NCI-H2107 treated with DMSO at 0.1 percent for 48 hours (cell line): ENCODE data around the gene IL1R1.
"Not testable (repeated sequence)": the region's sequence is repeated elsewhere in the genome, so short reads cannot be mapped to it uniquely, and the experiment has no call there.

Source experiments
- DNase-seq: peaks from one replicate; lab custom pipeline; 2025; ENCODE audit not compliant: unreplicated experiment; lab: John Stamatoyannopoulos, UW

The IL1R1 gene

DNA sequence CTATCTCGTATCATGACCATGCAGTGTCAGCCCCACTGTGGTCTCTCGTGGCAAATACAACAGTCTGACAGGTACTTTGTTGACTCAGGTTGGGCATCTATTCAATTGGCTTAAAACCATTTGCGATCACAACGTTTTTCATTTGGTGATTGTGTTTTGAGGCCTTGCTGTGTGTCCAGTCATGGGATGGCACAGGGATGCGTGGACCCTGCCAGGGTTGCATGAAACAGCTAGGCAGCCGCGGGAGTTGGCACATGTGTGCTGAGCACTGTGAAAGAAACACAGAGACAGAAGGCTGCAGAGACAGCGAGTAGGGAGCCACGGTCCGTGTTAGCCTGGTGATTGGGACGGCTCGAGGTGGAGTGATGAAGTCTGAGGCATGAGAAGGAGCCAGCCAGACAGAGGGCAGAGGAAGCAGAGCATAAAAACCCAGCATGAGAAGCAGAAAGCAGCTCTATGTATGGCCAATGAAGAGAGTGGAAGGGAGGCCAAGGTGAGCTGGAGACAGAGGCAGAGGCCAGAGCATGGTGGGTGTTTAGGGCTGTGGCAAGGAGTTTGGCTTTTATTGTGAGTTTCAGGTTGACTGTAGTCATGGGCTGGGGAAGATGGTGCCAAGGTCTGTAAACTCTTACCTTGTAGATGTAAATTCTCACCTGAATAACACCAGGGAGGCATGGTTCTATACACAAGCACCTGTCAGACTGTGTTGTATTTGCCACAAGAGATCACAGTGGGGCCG is 31.8 kb upstream of the IL1R1 start:
- DNase-seq: no peak

DNA sequence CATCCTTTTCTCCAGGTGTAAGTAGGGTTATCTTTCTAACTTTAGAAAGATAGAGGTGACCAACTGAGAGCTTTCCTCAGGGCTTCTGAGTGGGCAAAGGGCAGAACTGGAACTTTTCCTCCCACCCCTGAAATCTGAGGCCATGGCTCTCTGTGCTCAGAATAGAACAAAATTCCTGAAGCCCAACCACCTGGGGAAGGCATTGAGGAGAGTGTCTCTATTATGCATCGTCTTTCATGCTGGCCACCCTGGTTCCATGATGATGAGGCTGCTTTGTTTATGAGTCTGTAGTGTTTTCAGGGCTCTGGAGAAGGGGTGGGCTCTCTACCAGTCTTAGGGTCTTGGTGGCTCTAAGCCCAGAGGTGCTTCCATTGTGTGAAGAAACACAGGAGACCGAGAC is 30.7 kb upstream of the IL1R1 start:
- no peak for DNase-seq

DNA sequence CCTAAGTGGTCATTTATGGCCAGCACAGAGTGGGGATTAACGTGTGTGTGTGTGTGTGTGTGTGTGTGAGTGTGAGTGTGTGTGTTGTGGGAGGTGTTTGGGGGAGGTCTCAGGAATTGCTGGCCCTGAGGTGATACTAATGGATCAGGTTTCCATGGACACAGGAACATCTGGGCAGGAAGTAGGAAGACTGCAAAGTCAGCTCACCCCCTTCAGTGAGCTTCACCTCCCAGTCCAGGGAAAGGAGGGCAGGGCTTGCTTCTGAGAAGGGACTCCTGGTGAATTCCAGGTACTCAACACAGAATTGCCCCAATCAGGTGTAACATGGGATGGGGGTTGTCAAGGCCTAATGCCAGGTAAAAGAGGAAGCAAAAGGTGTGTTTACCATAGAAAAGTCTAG is 30.3 kb upstream of the IL1R1 start:
- no peak for DNase-seq

DNA sequence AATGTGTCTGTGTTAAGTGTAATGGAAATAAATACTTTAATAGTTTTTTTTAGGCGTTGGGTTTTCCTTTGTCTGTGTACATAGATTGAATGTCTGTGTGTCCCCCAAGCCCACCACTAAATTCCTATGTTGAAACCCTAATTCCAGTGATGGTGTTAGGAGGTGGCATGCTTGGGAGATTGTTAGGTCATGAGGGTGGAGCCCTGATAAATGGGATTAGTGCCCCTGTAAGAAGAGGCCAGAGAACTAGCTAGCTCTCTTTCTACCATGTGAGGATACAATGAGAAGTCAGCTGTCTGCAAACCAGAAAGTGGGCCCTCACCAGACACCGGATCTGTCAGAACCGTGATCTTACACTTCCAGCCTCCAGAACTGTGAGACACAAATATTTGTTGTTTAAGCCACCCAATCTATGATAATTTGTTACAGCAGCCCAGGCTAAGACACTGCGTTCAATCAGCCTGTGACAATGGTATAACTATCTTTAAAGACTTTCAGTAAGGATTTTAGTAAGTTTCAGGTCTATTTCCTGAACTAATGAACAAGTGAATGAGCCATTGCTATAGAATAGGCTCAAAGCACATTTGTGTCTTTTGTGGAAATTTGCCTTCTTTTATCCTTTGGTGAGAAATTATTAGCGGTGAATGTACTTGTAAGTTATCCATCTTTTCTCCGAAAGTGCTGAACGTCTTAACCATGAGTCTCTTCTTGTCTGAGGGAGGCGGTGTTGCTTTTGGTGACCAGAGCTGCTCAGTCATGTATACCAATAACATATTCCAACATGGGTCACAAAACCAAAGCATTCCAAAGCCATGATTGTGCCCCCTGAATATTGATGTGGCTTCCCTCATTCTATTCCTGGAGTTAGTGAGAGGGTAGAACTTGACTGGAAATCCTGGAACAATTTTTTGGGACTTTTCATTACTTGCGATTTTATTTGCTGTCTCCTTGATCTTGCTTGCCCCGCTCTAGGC is 29.6 kb upstream of the IL1R1 start:
- DNase-seq: no peak

DNA sequence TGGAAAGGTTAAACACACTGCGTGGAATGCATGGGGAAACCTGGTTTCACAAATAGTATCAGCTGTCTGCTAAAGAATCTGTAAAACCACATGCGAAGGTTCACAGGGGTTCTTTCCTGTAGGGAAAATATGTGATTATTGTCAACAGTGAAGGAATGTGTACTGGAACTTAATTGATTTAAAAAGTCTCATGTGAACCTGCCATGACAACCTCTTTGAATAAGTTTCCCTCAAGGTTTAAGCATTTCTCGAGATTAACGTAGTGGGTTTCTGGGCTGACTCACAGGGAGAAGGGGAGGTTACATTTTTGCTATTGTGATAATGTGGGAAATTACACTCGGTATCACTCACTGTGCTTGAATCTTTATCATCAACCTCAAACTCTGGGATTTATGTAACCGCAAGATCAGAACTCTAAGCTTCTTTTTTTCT is 28.2 kb upstream of the IL1R1 start:
- no peak for DNase-seq

DNA sequence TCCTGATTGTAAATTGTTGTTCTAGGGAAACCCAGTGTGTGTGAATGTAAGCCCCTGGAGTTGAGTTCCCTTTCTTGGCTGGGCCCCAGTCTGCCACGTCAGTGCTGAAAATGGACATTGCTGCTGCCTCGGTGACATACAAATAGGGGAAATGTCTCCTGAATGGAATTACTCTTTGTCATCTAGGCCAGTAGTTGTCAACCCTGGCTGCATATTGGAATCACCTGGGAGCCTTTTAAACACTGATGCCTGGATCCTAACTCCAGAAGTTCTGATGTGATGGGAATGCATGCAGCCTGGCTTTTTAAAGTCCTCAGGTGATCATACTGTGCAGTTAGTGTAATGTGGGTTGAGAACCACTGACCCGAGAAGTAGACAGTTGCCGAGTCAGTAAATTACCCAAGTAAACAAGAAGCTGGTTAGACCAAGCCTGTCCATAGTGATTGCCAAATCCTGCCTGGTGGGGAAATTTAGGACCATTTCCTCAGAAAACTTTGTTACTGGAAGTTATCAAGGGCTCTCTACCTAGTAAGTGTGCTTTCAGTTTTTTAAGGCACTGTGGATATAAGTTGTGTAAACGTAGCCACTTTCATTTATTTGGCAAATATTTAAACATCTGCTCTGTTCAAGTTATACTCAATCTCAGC is 27.6 kb upstream of the IL1R1 start:
- no peak for DNase-seq

DNA sequence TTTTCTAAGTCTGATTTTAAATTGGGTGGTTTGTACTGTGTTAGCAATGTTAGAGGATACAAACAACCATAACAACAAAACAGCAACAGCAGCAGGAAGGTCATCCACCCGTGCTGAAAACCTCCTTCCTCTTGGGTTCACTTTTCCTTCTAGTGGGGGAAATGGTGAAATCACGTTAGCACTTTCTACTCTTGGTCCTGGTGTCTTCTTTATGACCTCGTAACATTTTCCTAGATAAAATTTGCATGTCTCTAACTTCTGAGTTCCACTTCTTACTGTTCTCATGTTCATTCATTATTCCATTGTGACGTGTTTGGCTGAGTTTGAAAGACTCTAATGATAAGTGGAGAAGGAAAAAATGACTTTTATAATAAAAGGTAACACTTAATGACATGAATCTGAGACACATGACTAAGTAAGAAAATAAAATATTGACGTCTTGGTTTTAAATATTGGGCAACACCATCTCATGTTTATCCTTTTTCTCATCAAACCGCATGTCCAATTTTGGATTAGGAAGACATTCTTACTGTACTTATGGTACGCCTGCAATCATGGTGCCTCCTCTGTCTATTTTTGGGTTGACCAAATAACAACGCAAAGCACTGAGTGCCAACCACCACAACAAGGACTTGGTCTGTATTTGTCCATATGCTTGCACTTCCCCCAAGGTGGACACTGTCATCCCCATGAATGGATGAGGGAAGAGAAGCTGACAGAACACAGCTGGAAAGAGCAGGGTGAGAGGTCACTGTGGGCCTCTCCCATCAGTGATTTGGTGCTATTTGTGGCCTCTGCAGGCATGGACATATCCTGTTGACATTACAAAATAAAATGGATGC is 25.7 kb upstream of the IL1R1 start:
- DNase-seq: no peak

DNA sequence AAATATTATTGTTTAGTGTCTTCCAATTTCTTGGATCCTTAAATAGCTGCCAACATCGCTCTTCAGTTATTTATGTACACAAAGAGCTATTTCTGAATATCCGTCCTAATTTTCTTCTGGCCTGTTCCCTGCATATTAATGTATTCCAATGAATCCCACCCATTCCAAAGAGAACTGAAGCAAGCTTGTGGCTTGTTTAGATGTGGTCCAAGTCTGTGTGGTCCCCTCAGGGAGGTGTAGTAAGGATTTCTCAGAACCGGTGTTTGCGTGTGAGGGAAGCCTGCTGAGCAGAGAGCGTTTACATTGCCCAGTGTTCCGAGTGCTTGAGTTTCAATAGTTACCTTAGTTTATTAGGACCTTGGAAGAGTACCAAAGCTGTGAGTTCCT is 25.1 kb upstream of the IL1R1 start:
- no peak for DNase-seq

DNA sequence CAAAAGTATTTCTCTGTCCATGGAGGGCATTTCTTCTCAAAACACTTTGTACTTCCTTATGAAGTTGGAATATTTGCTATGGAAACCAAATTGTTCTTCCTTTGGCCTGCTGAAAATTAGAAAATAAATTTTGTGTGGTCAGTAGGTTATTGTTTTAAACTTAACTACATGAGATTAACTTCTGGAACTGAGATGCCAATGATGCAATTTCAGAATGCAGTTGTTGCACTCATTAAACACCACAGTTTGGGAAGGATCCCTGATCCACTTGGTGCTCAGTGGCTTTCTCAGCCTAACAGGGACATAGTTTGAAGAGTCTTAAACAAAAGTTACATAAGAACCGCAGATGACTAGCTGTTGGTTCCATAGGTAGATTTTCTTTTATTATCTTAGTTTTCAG is 23.3 kb upstream of the IL1R1 start:
- DNase-seq: no peak

DNA sequence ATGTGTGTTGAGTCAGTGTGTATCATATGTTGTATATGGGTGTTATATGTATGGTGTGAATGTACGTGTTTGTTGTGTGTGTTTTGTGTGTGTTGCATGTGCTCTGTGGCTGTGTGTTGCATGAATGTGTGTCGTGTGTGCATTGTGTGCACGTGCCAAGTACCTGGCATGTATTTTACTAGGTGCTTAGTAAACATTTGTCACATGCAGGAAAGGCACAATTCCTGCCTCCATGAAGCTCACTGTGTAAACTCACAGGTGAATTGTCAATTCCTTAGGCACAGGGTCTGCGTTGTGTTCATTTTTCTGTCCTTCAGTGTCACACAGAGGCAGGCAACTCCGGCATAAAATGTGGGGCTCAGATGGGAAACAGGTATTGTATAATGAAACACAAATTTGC is 22.3 kb upstream of the IL1R1 start:
- no peak for DNase-seq

DNA sequence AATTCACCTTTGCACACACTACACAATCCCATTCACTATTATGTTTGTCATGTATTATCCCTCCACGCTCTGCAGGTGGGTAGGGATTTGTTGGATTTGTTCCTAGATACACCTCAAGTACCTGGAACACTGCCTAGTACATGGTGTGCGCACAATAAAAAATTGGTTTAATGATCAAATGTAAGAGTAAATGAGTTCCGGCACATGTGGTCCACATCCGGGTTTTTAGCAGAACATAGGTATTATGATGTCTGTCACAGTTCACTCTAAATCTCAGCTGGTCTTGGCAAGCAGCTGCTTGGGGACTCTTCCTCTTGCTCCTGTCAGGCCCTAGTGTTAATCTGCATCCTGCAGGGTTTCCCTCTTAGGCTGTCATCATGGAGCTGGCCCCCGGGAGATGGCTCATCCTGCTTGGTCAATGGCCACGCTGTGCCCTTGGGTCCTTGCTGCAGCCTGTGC is 21.8 kb upstream of the IL1R1 start:
- no peak for DNase-seq

DNA sequence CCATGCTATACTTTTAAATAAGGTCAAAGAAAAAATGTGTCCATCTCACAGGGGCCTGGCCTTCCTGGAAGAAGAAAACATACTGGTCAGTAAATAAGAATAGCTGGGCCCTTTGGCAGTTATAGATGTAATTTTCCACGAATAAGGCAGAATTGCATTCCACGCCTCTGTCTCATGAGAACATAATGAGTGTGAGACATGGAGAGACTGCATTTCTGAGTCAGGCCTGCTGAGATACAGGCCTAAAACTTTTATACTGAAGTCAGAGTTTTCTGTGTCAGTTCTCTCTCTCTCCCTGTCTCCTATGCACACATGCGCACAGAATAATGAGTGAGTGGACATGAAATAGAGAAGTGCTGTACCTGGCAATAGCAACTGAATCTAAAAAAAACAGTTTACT is 20.4 kb upstream of the IL1R1 start:
- no peak for DNase-seq

DNA sequence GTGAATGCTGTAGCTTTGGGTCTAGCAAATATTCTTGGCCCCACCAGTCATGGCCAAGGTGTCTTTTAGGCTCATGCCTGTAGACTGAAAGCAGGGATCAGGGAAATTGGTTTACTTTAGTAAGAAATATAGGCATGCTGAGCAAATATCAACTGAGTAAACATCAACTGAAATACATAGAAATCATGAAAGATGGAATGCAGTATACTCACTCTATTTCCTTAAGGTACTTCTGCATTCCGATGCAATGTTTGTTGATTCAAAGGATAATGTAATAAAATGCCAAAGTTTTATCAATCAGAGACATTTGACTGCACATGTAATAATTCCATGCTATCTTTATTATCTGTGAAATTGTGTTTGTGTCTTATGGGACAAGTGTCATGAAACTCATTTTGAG is 19.6 kb upstream of the IL1R1 start:
- DNase-seq: no peak

DNA sequence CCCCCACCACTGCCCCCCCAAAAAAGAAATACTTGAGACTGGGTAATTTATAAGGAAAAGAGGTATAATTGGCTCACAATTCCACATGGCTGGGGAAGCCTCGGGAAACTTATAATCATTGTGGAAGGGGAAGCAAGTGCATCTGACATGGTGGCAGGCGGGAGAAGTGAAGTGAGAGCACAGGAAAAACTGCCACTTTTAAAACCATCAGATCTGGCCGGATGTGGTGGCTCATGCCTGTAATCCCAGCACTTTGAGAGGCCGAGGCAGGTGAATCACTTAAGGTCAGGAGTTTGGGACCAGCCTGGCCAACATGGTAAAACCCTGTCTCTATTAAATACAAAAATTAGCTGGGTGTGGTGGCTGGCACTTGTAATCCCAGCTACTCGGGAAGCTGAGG is 18.1 kb upstream of the IL1R1 start:
- not testable (repeated sequence) for DNase-seq

DNA sequence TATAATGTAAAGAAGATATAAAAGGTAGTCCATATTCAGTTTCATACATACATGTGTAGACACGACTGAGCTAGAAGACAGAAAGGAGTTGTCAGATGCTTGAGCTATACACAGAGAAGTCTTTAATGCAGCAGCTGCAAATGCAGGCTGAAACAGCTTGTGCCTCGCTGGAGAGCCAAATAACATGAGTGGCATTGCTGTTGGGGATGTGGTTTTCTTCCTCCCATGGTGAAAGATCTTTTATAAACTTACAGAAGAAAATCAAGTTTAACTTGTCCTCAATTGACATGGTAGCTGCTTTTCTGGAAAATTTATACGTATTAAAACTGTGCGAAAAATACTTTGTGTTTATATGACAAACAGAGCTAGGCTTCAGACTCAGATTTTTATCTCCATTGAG is 16.4 kb upstream of the IL1R1 start:
- no peak for DNase-seq

DNA sequence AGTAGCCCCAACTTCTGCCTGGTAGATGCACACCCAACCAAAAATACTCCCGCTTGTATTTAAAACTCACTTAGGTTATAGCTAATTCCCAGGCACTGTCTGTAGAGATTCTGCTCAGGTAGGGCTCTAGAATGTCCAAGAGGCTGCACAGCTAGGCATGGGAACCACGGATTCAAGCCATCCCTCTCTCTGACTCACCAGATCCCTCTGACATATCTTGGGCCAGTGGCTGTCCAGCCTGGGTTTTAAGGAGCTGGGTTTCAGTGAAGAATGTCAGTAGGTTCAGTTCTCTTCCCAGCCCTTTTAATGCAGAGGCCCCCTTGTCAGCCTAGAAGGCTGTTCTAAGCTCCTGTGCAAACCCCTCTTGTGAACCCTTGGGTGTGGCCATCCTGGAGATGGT is 15.9 kb upstream of the IL1R1 start:
- DNase-seq: no peak

DNA sequence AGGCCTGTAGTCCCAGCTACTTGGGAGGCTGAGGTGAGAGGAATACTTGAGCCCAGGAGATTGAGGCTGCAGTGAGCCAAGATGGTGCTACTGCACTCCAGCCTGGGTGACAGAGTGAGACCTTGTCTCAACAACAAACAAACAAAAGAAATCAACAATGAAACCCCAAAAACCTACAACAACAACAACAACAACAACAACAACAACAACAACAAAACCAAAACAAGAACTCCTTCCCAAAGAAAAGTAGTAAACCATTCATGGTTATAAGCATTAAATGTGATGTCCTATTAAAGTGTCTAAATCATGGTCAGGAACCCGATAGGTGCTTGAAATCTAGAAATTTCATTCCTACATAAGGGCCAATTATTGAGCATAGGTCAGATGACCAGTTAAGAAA is 13.5 kb upstream of the IL1R1 start:
- no peak for DNase-seq

DNA sequence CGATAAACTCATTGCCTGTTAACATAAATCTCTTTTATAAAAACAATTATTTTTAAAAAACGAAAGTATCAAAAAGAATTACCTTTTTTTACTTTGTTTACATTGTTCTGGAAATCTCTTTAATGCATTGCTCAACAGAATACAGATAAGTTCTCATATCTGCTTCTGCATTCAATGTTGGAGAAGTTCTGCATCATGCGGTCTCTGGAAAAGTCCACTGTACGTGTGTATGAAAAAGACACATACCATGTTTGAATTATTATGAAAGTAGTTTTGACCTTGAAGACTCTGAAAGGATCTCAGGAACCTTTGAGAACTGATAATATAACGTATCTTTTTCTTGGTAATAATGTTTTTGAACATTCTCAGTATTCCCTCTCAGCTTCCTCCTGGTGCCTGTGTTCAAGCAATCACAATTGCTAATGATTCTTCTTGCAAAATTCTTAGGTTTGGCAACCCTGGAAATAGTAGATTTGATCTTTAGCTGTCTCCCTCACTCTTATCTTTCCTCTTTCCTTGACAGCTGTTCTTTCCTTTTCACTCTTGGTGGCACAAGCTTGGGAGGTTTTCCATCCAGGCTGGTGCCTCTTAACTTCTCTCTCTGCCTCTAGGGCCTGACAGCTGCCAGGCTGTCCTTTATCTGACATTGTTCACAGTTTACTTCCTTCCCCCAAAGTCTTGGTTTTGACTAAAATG is 12.4 kb upstream of the IL1R1 start:
- DNase-seq: no peak

DNA sequence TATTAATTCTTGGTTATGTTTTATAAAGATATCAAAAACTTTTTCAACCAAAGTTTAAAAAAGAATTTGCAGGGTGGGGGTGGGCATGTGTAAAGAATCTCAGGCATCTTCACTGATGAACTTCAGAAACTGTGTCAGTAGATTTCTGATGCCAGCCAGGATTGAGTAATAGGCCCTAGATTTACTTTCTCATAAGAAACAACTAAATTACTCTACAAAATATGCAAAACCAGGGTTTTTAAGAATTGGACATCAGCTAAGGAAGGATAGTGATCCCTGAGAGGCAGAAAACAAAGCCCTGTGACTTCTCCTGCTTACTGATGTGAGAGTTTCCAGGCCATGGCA is 11.9 kb upstream of the IL1R1 start:
- DNase-seq: no peak

DNA sequence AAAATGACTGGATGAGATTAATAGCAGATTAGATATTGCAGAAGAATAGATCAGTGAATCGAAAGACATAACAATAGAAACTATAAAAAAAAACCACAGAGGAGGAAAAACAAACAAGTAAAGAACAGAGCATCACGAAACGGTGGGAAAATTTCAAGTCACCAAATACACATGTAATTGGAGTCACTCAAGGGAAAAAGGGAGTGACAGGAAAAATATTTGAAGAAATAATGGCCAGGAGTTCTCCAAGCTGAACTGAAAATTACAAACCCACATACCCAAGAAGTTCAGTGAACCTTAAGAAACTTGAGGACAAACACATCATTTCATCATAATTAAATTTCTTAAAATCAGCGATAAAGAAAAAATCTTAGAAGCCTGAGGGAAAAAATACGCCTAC is 11.0 kb upstream of the IL1R1 start:
- DNase-seq: no peak
